Islet of Langerhans (tissue), 1 donor: ENCODE data around the gene TMPRSS6.

Experiments
- FAIRE-seq: peaks from one replicate; lab custom pipeline; 2011; peaks lifted over from hg19 to GRCh38; lab: Jason Lieb, UNC

TMPRSS6 gene

GRCh38 chr22:37117092-37117491 is 7.6 kb upstream of the TMPRSS6 start:
- no peak for FAIRE-seq

- no peak for FAIRE-seq
Observed at GRCh38 chr22:37115032-37115431, 5.5 kb upstream of the TMPRSS6 start.

- no peak for FAIRE-seq
Observed at GRCh38 chr22:37113757-37114156, 4.2 kb upstream of the TMPRSS6 start.

- no peak for FAIRE-seq
Observed at GRCh38 chr22:37112084-37112728, 2.7 kb upstream of the TMPRSS6 start.

- no peak for FAIRE-seq
Observed at GRCh38 chr22:37111156-37111717, 1.7 kb upstream of the TMPRSS6 start.

- FAIRE-seq = no peak
Observed at GRCh38 chr22:37107816-37108621, 1.5 kb downstream of the TMPRSS6 start.

GRCh38 chr22:37105990-37106389 is 3.5 kb downstream of the TMPRSS6 start:
- no peak for FAIRE-seq

- FAIRE-seq = no peak
Observed at GRCh38 chr22:37105154-37105553, 4.4 kb downstream of the TMPRSS6 start.

GRCh38 chr22:37103656-37104452 is 5.7 kb downstream of the TMPRSS6 start:
- no peak for FAIRE-seq

- FAIRE-seq = no peak
Observed at GRCh38 chr22:37103151-37103550, 6.4 kb downstream of the TMPRSS6 start.

- FAIRE-seq = no peak
Observed at GRCh38 chr22:37101311-37102066, 8.0 kb downstream of the TMPRSS6 start.

- FAIRE-seq = no peak
Observed at GRCh38 chr22:37100589-37101127, 8.9 kb downstream of the TMPRSS6 start.

- no peak for FAIRE-seq
Observed at GRCh38 chr22:37098976-37099591, 10.4 kb downstream of the TMPRSS6 start.

GRCh38 chr22:37097346-37097745 is 12.2 kb downstream of the TMPRSS6 start:
- no peak for FAIRE-seq

GRCh38 chr22:37095113-37095512 is 14.4 kb downstream of the TMPRSS6 start:
- FAIRE-seq = no peak

- FAIRE-seq = no peak
Observed at GRCh38 chr22:37094239-37094638, 15.3 kb downstream of the TMPRSS6 start.

GRCh38 chr22:37092997-37093396 is 16.5 kb downstream of the TMPRSS6 start:
- no peak for FAIRE-seq

- no peak for FAIRE-seq
Observed at GRCh38 chr22:37091994-37092393, 17.5 kb downstream of the TMPRSS6 start.

- FAIRE-seq = no peak
Observed at GRCh38 chr22:37090920-37091695, 18.4 kb downstream of the TMPRSS6 start.

- FAIRE-seq = no peak
Observed at GRCh38 chr22:37089434-37089833, 20.1 kb downstream of the TMPRSS6 start.
